Upper lobe of right lung (tissue), 1 donor: ENCODE results near the gene VWF. TPM values are rescaled to one million over a fixed set of nuclear protein-coding genes. Genes with fewer than 3 reads are reported as not detected.
"Not testable (repeated sequence)": the region's sequence is repeated elsewhere in the genome, so short reads cannot be mapped to it uniquely, and the experiment has no call there.

Experiments
- ATAC-seq: fragments of 200-7000 bp; cut with Tn5 transposase; one replicate; pipeline ENCODE4 v1.9.1; 2020; ENCODE audit warnings: mild to moderate bottlenecking, moderate library complexity
- DNase-seq: peaks from one replicate; pipeline ENCODE4 v3.0.0-alpha.2; 2020
- H3K27ac ChIP-seq: fragments of 200-600 bp; one replicate; pipeline ENCODE4 v1.8.0; 2022
- H3K27me3 ChIP-seq: fragments of 200-600 bp; one replicate; pipeline ENCODE4 v1.8.0; 2022; ENCODE audit warnings: mild to moderate bottlenecking
- H3K36me3 ChIP-seq: fragments of 200-600 bp; one replicate; pipeline ENCODE4 v1.8.0; 2022
- H3K4me1 ChIP-seq: fragments of 200-600 bp; one replicate; pipeline ENCODE4 v1.8.0; 2022
- H3K4me3 ChIP-seq: fragments of 200-600 bp; one replicate; pipeline ENCODE4 v1.8.0; 2022; ENCODE audit warnings: mild to moderate bottlenecking
- H3K9me3 ChIP-seq: fragments of 200-600 bp; one replicate; pipeline ENCODE4 v1.8.0; 2022
- intact Hi-C: fragments of 100-400 bp; cut with DNase I; formaldehyde crosslinking; loops from one replicate; pipeline ENCODE4 v1.11.0; 2022
- total RNA-seq: library from RNA; stranded (reverse); fragmentation: NEBNext Ultra II Directional; extraction: Animal tissue kit (Norgen Biotek cat#: 25700); gene quantifications from one replicate; pipeline ENCODE4 v1.2.1, GENCODE V29; 2021
- TF ChIP-seq, protein P1 (sequence below): fragments of 200-600 bp; IDR thresholded peaks from one replicate; pipeline ENCODE4 v1.8.0; 2022; ENCODE audit warnings: antibody characterized with exemption
- donor health status: DM: no; HTN: yes; CAD: no; lungs with severe emphysema.

Gene VWF
- total RNA-seq, 1 donor from 2014 or later: 729 TPM

DNA sequence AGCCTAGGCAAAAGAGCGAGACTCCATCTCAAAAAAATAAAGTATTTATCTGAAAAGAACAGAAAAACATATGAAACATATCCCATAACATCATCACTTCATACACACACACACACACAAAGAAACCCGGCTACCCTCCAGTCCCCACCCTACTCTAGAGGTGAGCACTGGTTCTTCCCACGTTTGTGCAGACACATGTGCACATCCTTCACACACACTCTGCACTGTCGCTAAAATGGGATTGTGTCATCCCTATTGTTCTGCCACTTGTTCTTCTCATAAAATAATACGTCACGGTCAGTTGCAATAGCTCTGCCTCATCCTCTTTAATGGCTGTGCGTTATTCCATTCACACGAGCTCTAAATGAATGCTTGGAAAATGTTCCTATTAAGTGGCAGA, 93.5 kb downstream of the VWF start:
- Histone ChIP-seq H3K27ac (no peak overlapping the region), H3K4me1 (no peaks in the 10 kb centered on the region), H3K27me3 (no peaks in the 10 kb centered on the region), H3K9me3 (no peaks in the 10 kb centered on the region), H3K4me3 (no peak overlapping the region), H3K36me3 (no peaks in the 10 kb centered on the region)
- intact Hi-C loops: no loop called here
- TF ChIP-seq, protein P1, sequence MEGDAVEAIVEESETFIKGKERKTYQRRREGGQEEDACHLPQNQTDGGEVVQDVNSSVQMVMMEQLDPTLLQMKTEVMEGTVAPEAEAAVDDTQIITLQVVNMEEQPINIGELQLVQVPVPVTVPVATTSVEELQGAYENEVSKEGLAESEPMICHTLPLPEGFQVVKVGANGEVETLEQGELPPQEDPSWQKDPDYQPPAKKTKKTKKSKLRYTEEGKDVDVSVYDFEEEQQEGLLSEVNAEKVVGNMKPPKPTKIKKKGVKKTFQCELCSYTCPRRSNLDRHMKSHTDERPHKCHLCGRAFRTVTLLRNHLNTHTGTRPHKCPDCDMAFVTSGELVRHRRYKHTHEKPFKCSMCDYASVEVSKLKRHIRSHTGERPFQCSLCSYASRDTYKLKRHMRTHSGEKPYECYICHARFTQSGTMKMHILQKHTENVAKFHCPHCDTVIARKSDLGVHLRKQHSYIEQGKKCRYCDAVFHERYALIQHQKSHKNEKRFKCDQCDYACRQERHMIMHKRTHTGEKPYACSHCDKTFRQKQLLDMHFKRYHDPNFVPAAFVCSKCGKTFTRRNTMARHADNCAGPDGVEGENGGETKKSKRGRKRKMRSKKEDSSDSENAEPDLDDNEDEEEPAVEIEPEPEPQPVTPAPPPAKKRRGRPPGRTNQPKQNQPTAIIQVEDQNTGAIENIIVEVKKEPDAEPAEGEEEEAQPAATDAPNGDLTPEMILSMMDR: no peak
- ATAC-seq: no peak
- no peak for DNase-seq

DNA sequence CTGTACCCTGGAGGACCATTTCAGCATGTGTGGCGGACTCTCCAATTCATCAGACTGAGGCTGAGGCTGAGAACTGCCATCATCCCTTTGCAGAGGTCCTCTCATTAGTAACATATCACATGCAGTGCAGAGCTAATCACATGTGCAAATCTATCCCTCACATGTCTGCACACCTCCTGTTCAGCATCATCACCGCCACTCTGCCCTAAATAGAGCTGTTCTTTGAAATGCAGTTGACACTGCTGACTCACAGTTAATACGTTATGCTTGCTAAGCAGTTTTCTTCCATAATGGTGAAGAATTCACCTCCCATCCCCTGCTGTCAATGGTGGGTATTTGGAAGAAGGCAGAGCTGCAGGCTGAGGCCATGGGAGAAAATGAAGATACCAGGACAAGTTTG, 94.4 kb downstream of the VWF start:
- Histone ChIP-seq H3K4me1 (no peaks in the 10 kb centered on the region), H3K4me3 (no peak overlapping the region), H3K27me3 (no peaks in the 10 kb centered on the region), H3K9me3 (no peaks in the 10 kb centered on the region), H3K36me3 (no peaks in the 10 kb centered on the region), H3K27ac (no peak overlapping the region)
- TF ChIP-seq, protein P1: no peak
- intact Hi-C loops: no loop called here
- DNase-seq: peak; percentile 6
- ATAC-seq: no peak

DNA sequence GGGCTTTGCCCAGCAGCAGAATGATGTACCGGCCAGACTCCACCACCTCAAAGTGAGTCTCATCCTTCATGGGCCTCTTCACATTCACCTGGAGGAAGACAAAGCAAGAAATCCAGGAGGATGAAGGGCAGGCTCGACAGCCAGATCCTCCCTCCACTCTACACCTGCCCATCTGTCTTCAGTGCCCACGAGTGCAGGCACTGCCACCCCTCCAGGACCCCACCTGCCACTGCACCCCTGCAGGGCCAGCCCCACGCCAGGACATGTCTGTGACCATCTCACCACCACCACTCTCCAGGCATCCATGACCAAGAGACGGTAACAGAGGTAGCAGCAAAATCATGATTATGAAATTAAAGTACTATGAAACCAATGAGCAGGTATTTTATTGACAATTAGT, 95.1 kb downstream of the VWF start:
- Histone ChIP-seq H3K36me3 (no peaks in the 10 kb centered on the region), H3K27me3 (no peaks in the 10 kb centered on the region), H3K9me3 (no peaks in the 10 kb centered on the region), H3K27ac (no peak overlapping the region), H3K4me1 (no peaks in the 10 kb centered on the region), H3K4me3 (no peak overlapping the region)
- DNase-seq: peak; percentile 43
- ATAC-seq: no peak
- intact Hi-C loops: no loop called here
- TF ChIP-seq, protein P1: no peak

DNA sequence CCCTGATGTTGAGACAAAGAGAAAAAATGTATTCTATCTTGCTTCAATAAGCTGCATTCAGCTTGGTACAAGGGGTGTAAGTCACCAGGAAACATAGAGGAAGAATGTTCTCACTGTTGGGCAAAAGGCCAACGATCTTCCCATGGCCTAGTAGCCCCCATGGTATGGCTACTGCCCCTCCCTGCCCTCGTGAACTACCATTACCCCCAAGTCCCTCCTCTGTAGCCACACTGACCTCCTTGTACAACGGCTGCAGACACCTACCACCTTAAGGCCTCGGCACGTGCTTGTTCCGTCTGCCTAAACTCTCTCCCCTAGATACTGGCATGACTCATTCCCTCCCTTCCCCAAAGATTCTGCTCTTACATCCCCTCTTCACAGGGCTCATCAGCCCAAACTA, 97.5 kb downstream of the VWF start:
- H3K4me3 ChIP-seq: no peak overlapping the region
- no peak overlapping the region for H3K27ac ChIP-seq
- H3K36me3 ChIP-seq: no peaks in the 10 kb centered on the region
- TF ChIP-seq, protein P1: no peak
- H3K27me3 ChIP-seq: no peaks in the 10 kb centered on the region
- DNase-seq (peak; percentile 15), ATAC-seq (no peak)
- H3K4me1 ChIP-seq: no peaks in the 10 kb centered on the region
- intact Hi-C loops: no loop called here
- no peaks in the 10 kb centered on the region for H3K9me3 ChIP-seq

DNA sequence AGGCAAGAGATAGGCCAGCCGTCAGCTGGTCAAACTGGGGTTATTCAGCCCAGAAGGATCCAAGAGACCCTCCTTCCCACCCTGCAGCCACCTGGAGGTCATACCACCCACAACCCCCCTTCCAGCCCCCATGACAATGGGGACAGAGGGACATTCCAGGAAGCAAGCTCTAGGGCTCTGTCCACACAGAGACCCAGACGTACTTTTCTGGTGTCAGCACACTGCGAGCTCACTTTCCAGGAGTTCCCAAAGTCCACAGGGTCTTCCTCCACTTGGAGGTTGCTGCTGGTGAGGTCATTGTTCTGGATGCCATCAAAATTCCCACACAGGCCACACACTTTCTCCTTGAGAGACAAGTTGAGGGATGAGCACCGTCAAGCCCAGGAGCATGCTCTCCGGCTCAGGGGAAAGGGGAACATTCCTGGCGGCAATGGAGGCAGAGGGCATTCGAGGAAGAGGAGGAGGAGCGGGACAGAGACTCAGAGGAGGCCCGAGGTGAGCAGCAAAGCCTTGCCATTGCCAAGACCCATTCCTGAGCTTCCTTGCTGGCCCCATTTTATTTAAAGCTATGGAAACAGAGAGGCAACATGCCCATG, 98.7 kb downstream of the VWF start:
- H3K9me3 ChIP-seq, intact Hi-C loops, H3K4me3 ChIP-seq, H3K27ac ChIP-seq, H3K4me1 ChIP-seq, H3K36me3 ChIP-seq, ATAC-seq, H3K27me3 ChIP-seq: not testable (repeated sequence)
- peak; percentile 25 for DNase-seq

DNA sequence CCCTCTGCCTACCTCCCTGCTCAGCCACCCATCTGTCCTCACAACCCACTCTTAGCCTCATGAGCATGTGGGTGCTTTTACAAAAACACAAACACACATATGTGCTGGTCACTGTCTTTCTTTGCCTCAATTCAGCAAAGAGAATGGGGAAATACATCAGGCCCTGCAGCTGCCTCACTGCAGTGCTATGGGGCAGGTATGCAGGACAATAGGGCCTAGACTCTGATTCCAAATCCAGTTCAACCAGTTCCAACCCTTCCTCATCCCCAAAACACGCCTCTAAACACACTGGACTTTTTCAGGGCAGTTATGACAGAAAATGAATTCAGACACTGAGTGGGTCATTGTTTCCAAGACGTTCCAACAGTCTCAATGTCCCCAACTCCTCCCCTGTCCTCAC, 100.4 kb downstream of the VWF start:
- H3K27me3 ChIP-seq, H3K9me3 ChIP-seq, H3K27ac ChIP-seq, H3K4me3 ChIP-seq, H3K36me3 ChIP-seq, ATAC-seq, DNase-seq, intact Hi-C loops, H3K4me1 ChIP-seq: not testable (repeated sequence)

DNA sequence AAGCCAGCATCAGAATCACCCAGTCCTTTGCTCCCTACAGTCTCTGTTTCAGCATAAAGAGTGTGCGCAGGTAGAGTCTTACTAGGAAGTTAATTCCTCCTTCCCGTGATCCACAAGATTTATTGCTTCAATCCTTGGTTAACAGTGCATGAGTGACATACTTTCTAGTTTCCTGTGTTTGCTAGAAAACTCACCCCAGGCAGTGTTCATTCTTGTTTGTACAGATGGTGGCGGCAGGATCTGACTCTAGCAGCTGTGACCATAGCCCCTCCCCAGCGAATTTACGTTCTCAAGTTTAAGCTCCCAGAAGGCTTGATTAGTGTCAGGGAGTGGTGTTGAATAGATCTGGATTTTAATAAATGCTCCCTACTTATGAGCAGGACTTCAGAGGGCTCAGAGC, 103.5 kb downstream of the VWF start:
- no peaks in the 10 kb centered on the region for H3K36me3 ChIP-seq
- ATAC-seq: no peak
- H3K4me3 ChIP-seq: no peak overlapping the region
- H3K27me3 ChIP-seq: no peaks in the 10 kb centered on the region
- H3K9me3 ChIP-seq: no peaks in the 10 kb centered on the region
- H3K4me1 ChIP-seq: no peaks in the 10 kb centered on the region
- DNase-seq: no peak
- intact Hi-C loops: no loop called here
- no peak overlapping the region for H3K27ac ChIP-seq
- TF ChIP-seq, protein P1: no peak

DNA sequence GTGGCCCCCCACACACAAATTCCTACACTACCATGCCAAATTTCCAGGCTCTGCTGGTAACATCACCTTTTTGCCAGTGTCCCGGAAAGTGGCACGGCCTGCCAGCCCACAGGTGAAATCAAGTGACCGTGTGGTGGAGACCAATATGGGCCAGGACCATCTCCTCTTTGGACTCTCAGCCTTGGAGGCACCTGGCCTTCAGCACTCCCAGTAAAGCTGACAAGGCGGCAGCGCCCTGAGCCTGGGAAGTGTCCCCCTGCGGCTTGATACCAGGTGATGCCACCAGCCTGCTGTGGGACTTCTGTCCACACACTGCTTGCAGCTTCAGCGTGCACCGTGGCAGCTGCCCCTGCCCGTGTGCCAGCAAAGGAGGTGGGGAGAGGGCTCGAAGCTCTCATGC, 104.0 kb downstream of the VWF start:
- H3K4me1 ChIP-seq, H3K27ac ChIP-seq, H3K27me3 ChIP-seq, H3K9me3 ChIP-seq, DNase-seq, H3K4me3 ChIP-seq, ATAC-seq, H3K36me3 ChIP-seq, intact Hi-C loops: not testable (repeated sequence)

DNA sequence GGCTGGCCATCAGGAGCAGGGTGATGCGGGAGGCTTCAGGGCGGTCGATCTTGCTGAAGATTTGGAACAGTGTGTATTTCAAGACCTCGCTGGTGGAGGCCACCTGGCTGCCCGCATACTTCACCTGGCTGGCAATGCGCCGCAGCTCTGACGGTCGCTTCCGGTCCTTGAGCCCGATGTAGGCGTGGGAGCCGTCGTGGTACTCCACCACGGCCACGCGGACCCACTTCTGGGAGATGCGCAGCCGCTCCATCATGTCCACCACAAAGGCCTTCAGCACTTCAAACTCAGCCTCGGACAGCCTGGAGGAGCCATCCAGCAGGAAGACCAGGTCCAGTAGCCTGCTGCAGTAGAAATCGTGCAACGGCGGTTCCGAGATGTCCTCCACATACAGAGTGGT, 105.2 kb downstream of the VWF start:
- H3K27me3 ChIP-seq, H3K4me1 ChIP-seq, DNase-seq, H3K9me3 ChIP-seq, H3K27ac ChIP-seq, H3K36me3 ChIP-seq, ATAC-seq, intact Hi-C loops, H3K4me3 ChIP-seq: not testable (repeated sequence)
